H1 (cell line): ENCODE data around the gene PRKCI. TPM values are rescaled to one million over a fixed set of nuclear protein-coding genes. Genes with fewer than 3 reads are reported as not detected.

Experiments used
- CTCF ChIA-PET: fragments of 300-600 bp; sonication (Branson Sonifier 250); formaldehyde crosslinking; loops from one replicate; lab custom pipeline; 2021; ENCODE audit not compliant: partially characterized antibody; lab: Charles Lee
- POLR2A ChIA-PET: fragments of 300-600 bp; sonication (Branson Sonifier 250); formaldehyde crosslinking; loops from one replicate; lab custom pipeline; 2021; ENCODE audit warnings: inconsistent platforms; ENCODE audit not compliant: partially characterized antibody; lab: Charles Lee
- DNase-seq, 2 experiments: peaks; one replicate each; pipeline versions ENCODE4 v3.0.0 to v3.0.0-alpha.2; 2010 to 2022; ENCODE audit warnings: low spot score in 2 of 2, low read depth in 1 of 2, mixed read lengths in 1 of 2
- FAIRE-seq: peaks from 2 replicates; lab custom pipeline; 2011; peaks lifted over from hg19 to GRCh38; lab: Jason Lieb, UNC
- H2AFZ ChIP-seq: 2 replicates; pipeline ENCODE4 v1.8.1; 2012; ENCODE audit warnings: low read length, inconsistent platforms
- H2AK5ac ChIP-seq: 2 replicates; pipeline ENCODE4 v1.6.1; 2013; ENCODE audit warnings: low read depth, low read length
- H2BK120ac ChIP-seq: replicated peaks from 2 replicates; pipeline ENCODE3; 2013; ENCODE audit warnings: low read depth, low read length, inconsistent platforms
- H2BK12ac ChIP-seq: 2 replicates; pipeline ENCODE4 v1.6.1; 2013; ENCODE audit warnings: low read depth, low read length
- H2BK15ac ChIP-seq: 2 replicates; pipeline ENCODE4 v1.6.1; 2013; ENCODE audit warnings: low read length
- H2BK20ac ChIP-seq: 2 replicates; pipeline ENCODE4 v1.6.1; 2013; ENCODE audit warnings: low read length
- H2BK5ac ChIP-seq: 2 replicates; pipeline ENCODE4 v1.6.1; 2013; ENCODE audit warnings: low read depth, low read length
- H3K14ac ChIP-seq: 2 replicates; pipeline ENCODE4 v1.6.1; 2013; ENCODE audit warnings: inconsistent platforms; ENCODE audit not compliant: insufficient read length
- H3K18ac ChIP-seq: 2 replicates; pipeline ENCODE4 v1.6.1; 2013; ENCODE audit warnings: low read length; ENCODE audit errors: extremely low read depth
- H3K23ac ChIP-seq: 2 replicates; pipeline ENCODE4 v1.6.1; 2013; ENCODE audit warnings: inconsistent platforms; ENCODE audit not compliant: insufficient read length
- H3K23me2 ChIP-seq: 2 replicates; pipeline ENCODE4 v1.6.1; 2013; ENCODE audit warnings: low read depth, low read length
- H3K27ac ChIP-seq: 2 replicates; pipeline ENCODE4 v1.6.1; 2011; ENCODE audit warnings: low read depth, low read length, inconsistent platforms
- H3K27me3 ChIP-seq, 4 experiments: replicated peaks in 1 of 4; 1 replicate in 1 of 4; 2 replicates in 3 of 4; pipeline versions ENCODE4 v1.6.1 to v1.8.1; 2011 to 2013; ENCODE audit warnings: low read length in 3 of 4, mild to moderate bottlenecking in 3 of 4, inconsistent platforms in 2 of 4, mixed read lengths in 2 of 4, moderate library complexity in 1 of 4; ENCODE audit not compliant: control insufficient read depth in 3 of 4, insufficient read depth in 3 of 4; ENCODE audit errors: extremely low read depth in 1 of 4
- H3K36me3 ChIP-seq, 4 experiments: 2 replicates each; pipeline versions ENCODE4 v1.6.1 to v1.8.1; 2011 to 2013; ENCODE audit warnings: mild to moderate bottlenecking in 4 of 4, low read length in 3 of 4, moderate library complexity in 2 of 4, control low read depth in 1 of 4, inconsistent platforms in 1 of 4; ENCODE audit not compliant: insufficient read depth in 4 of 4, control insufficient read depth in 2 of 4
- H3K4ac ChIP-seq: replicated peaks from 2 replicates; pipeline ENCODE3; 2013; ENCODE audit warnings: low read length, low read depth, mixed read lengths, inconsistent platforms; ENCODE audit not compliant: insufficient read length
- H3K4me1 ChIP-seq, 4 experiments: replicated peaks in 1 of 4; 1 replicate in 1 of 4; 2 replicates in 3 of 4; pipeline versions ENCODE4 v1.6.1 to v1.8.1; 2011 to 2013; ENCODE audit warnings: low read length in 3 of 4, inconsistent platforms in 2 of 4, mixed read lengths in 1 of 4; ENCODE audit not compliant: insufficient read depth in 4 of 4, control insufficient read depth in 3 of 4
- H3K4me2 ChIP-seq, 2 experiments: 2 replicates each; pipeline versions ENCODE4 v1.6.1 to v1.8.1; 2011 to 2013; ENCODE audit warnings: low read depth in 2 of 2, low read length in 2 of 2, control low read depth in 1 of 2, inconsistent platforms in 1 of 2, mild to moderate bottlenecking in 1 of 2; ENCODE audit not compliant: insufficient read depth in 1 of 2
- H3K4me3 ChIP-seq, 4 experiments: fragments of 200-600, 300-600 bp in 1 of 4; sonication (generic), shearing (Covaris generic), sonication (Bioruptor Twin) in 1 of 4; 2 replicates each; pipeline versions ENCODE4 v1.5.1 to v1.8.1; 2011 to 2016; ENCODE audit warnings: low read length in 4 of 4, low read depth in 3 of 4, control low read depth in 2 of 4, inconsistent platforms in 2 of 4, mild to moderate bottlenecking in 2 of 4, mixed read lengths in 1 of 4, moderate library complexity in 1 of 4; ENCODE audit not compliant: insufficient read depth in 2 of 4; ENCODE audit errors: extremely low read depth in 1 of 4
- H3K56ac ChIP-seq: replicated peaks from 2 replicates; pipeline ENCODE3; 2013; ENCODE audit warnings: low read depth, mild to moderate bottlenecking, mixed read lengths, low read length, inconsistent platforms; ENCODE audit not compliant: insufficient read length
- H3K79me1 ChIP-seq: 2 replicates; pipeline ENCODE4 v1.6.1; 2013; ENCODE audit warnings: low read depth, low read length, control low read depth
- H3K79me2 ChIP-seq, 2 experiments: 2 replicates each; pipeline versions ENCODE4 v1.6.1 to v1.8.1; 2012 to 2013; ENCODE audit warnings: low read length in 2 of 2, mild to moderate bottlenecking in 2 of 2, inconsistent platforms in 1 of 2; ENCODE audit not compliant: insufficient read depth in 2 of 2, control insufficient read depth in 1 of 2
- H3K9ac ChIP-seq, 4 experiments: replicated peaks in 1 of 4; 1 replicate in 1 of 4; 2 replicates in 3 of 4; pipeline versions ENCODE4 v1.6.1 to v1.8.1; 2011 to 2013; ENCODE audit warnings: low read depth in 3 of 4, low read length in 3 of 4, control low read depth in 2 of 4, mild to moderate bottlenecking in 2 of 4, moderate library complexity in 2 of 4, inconsistent platforms in 1 of 4; ENCODE audit errors: extremely low read depth in 1 of 4
- H3K9me3 ChIP-seq, 2 experiments: 2 replicates each; pipeline versions ENCODE4 v1.6.1 to v1.8.1; 2012 to 2013; ENCODE audit warnings: mild to moderate bottlenecking in 2 of 2, moderate library complexity in 2 of 2, control low read depth in 1 of 2, inconsistent platforms in 1 of 2, low read depth in 1 of 2, low read length in 1 of 2, mixed read lengths in 1 of 2; ENCODE audit not compliant: insufficient read depth in 2 of 2
- H4K20me1 ChIP-seq, 2 experiments: replicated peaks in 1 of 2; 2 replicates each; pipeline versions ENCODE3 to v1.8.1; 2011 to 2013; ENCODE audit warnings: inconsistent platforms in 2 of 2, low read length in 2 of 2, mild to moderate bottlenecking in 1 of 2; ENCODE audit not compliant: insufficient read depth in 2 of 2, control insufficient read depth in 1 of 2
- H4K5ac ChIP-seq: 2 replicates; pipeline ENCODE4 v1.6.1; 2013; ENCODE audit warnings: low read length, low read depth, mixed read lengths, inconsistent platforms; ENCODE audit not compliant: insufficient read length
- H4K8ac ChIP-seq: 2 replicates; pipeline ENCODE4 v1.8.0; 2013; ENCODE audit warnings: mild to moderate bottlenecking, moderate library complexity, low read length, inconsistent platforms; ENCODE audit not compliant: insufficient read depth; ENCODE audit errors: extremely low read depth
- H4K91ac ChIP-seq: replicated peaks from 2 replicates; pipeline ENCODE3; 2013; ENCODE audit warnings: low read length, mixed read lengths, inconsistent platforms; ENCODE audit not compliant: insufficient read length
- ASH2L ChIP-seq: fragments of 200-600, 300-600 bp; sonication (generic); IDR thresholded peaks from one replicate; pipeline ENCODE4 v1.7.1; 2017; ENCODE audit warnings: low read length
- CBX8 ChIP-seq: fragments of 300-800, 300-1000 bp; sonication (generic); IDR thresholded peaks from 2 replicates; pipeline ENCODE4 v1.7.1; 2016; ENCODE audit warnings: low read depth, low read length, borderline replicate concordance
- CTBP2 ChIP-seq: IDR thresholded peaks from 2 replicates; pipeline ENCODE4 v1.7.0; 2011; ENCODE audit warnings: borderline replicate concordance, mild to moderate bottlenecking, moderate library complexity, mixed read lengths, low read length; ENCODE audit not compliant: insufficient read depth, insufficient read length
- JUN ChIP-seq: IDR thresholded peaks from 2 replicates; pipeline ENCODE4 v1.6.1; 2011; ENCODE audit warnings: low read depth, mild to moderate bottlenecking, improper control_type of control experiment, low read length
- NANOG ChIP-seq: IDR thresholded peaks from 2 replicates; pipeline ENCODE4 v1.6.1; 2011; ENCODE audit warnings: low read length, low read depth, mild to moderate bottlenecking, inconsistent platforms; ENCODE audit not compliant: insufficient read depth, poor library complexity, severe bottlenecking
- POLR2A ChIP-seq, 2 experiments: IDR thresholded peaks; 1 replicate in 1 of 2; 2 replicates in 1 of 2; pipeline ENCODE4 v1.6.1; 2011; ENCODE audit warnings: low read depth in 2 of 2, low read length in 2 of 2, mild to moderate bottlenecking in 2 of 2; ENCODE audit errors: control extremely low read depth in 1 of 2
- SAP30 ChIP-seq: fragments of 300-600 bp; sonication (generic); IDR thresholded peaks from 2 replicates; pipeline ENCODE4 v1.7.1; 2012; ENCODE audit warnings: low read length, moderate library complexity, mild to moderate bottlenecking, inconsistent platforms; ENCODE audit not compliant: insufficient read depth, insufficient replicate concordance
- TBP ChIP-seq: IDR thresholded peaks from 2 replicates; pipeline ENCODE4 v1.6.1; 2011; ENCODE audit warnings: low read depth, low read length, improper control_type of control experiment
- TEAD4 ChIP-seq: IDR thresholded peaks from 2 replicates; pipeline ENCODE4 v1.6.1; 2012; ENCODE audit warnings: low read depth, low read length, inconsistent platforms, mixed read lengths
- YY1 ChIP-seq: IDR thresholded peaks from 2 replicates; pipeline ENCODE4 v1.6.1; 2011; ENCODE audit warnings: low read depth, mild to moderate bottlenecking, low read length
- WGBS, 2 experiments: shearing (Covaris generic) in 1 of 2; methylation state at CpG; one replicate each; pipeline versions ENCODE4 v1.1.6 to v1.1.7; 2013 to 2015; ENCODE audit warnings: low lambda C conversion rate in 2 of 2, mixed read lengths in 2 of 2, inconsistent platforms in 1 of 2, low coverage in 1 of 2, missing lambda C conversion rate in 1 of 2; ENCODE audit not compliant: insufficient replicate concordance in 2 of 2, insufficient coverage in 1 of 2, insufficient read length in 1 of 2; ENCODE audit errors: extremely low coverage in 1 of 2, missing lambda C conversion rate in 1 of 2; 5-methylcytosine and 5-hydroxymethylcytosine counted together
- polyA plus RNA-seq, 7 experiments: library from polyadenylated mRNA; depleted of rRNA in 3 of 7; stranded (reverse) in 5 of 7; unstranded in 2 of 7; fragments of >200 nt in 5 of 7; fragments of 200-250 nt in 2 of 7; gene quantifications; 1 replicate in 5 of 7; 2 replicates in 1 of 7; 4 replicates in 1 of 7; pipeline versions ENCODE4 v1.2.1 to v1.2.3, GENCODE V29; 2011 to 2013; ENCODE audit warnings: missing spikeins in 2 of 7, mixed read lengths in 2 of 7
- total RNA-seq: library from RNA; stranded (reverse); fragmentation: NEBNext Ultra II Directional; extraction: Animal tissue kit (Norgen Biotek cat#: 25700); gene quantifications from 2 replicates; pipeline ENCODE4 v1.2.1, GENCODE V29; 2021

Gene PRKCI
- total and polyA plus RNA-seq, 2 of the 8 experiments (the other 6 are each of a cell fraction or from before 2014, with no cell fraction given) = 24.3 to 100.0 TPM

DNA sequence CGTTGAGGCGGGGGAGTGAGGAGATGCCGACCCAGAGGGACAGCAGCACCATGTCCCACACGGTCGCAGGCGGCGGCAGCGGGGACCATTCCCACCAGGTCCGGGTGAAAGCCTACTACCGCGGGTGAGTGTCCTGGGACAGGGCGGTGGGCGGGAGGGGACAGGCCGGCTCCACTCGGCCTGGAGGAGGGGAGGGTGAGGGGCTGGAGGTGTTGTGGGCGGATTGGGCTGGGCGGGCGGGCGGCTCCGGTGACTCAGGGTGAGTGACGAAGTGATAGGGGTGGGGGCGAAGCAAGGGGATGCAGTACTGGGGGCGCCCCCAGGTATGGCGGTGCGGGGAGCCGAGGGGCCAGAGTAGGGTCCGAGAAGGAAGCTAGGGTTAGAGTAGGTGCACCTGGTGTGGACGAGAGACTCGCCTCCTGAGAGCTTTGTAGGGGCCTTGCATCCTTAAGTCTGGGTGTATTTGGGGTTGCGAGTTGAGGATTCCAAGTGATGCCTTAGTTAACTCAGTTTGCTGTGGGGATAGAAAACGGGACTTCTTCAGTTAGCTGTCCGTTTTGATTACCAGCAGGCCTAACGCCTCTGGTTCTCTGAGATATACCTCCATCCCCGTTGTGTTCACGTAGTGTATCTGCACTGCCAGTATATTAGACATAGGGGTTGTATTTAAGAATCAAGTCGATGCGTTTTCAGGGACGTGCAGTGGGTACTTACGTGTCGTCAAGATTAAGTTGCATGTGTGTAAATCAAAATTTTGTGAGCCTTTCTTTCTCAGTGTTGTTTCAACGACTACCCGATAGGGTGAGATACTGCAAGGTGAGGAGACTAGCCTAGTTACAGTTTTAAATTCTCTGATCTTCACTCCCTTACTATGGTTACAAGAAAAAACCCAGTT lies 670 bp downstream of the PRKCI start:
- Histone ChIP-seq H3K79me2 (peaks cover 1 to 50% of the 10 kb centered on the region in 2 experiments; a peak in 3 of 4 replicates), H4K8ac (no peak overlapping the region; the same call in 1 of the 2 replicates), H3K56ac (peak overlapping the region; percentile 57), H3K4me1 (peaks cover 0 to 4% (median 1%) of the 10 kb centered on the region in 4 experiments; a peak in 4 of 7 replicates), H3K4ac (no peak overlapping the region), H4K91ac (no peak overlapping the region), H3K4me3 (peak overlapping the region; percentile 83 to 99 (median 87)), H3K79me1 (peaks cover 3% of the 10 kb centered on the region; the same call in 1 of the 2 replicates), H2BK120ac (no peak overlapping the region), H4K20me1 (no peaks in the 10 kb centered on the region), H3K9me3 (no peaks in the 10 kb centered on the region), H4K5ac (no peak overlapping the region), H2BK15ac (no peak overlapping the region), H2AK5ac (no peak overlapping the region), H3K27me3 (no peaks in the 10 kb centered on the region), H2BK20ac (no peak overlapping the region), H3K9ac (peak overlapping the region; percentile 67 to 100 (median 96)), H3K4me2 (peak overlapping the region; percentile 77 to 92), H2AFZ (peak overlapping the region; percentile 61), H3K23ac (no peak overlapping the region), H2BK5ac (peak overlapping the region; percentile 99), H3K27ac (peak overlapping the region; percentile 100), H3K36me3 (no peaks in the 10 kb centered on the region), H3K14ac (no peak overlapping the region), H2BK12ac (peak overlapping the region; percentile 19; the same call in 1 of the 2 replicates), H3K23me2 (peaks cover 4% of the 10 kb centered on the region), H3K18ac (peak overlapping the region; percentile 55; the same call in 1 of the 2 replicates)
- 2% methylated on average over 19 of the region's 42 CpGs; no CpG with 5 or more reads in 1 of the 2 experiments for WGBS, 2 experiments
- DNase-seq (peak in 1 of 2 experiments; percentile 68), FAIRE-seq (no peak)
- CTCF ChIA-PET = interaction anchor here (0.7 to 1.7 kb wide), 3 partner anchors 10 to 33 kb away, joined by 3 to 6 read pairs (median 4); no protein-coding TSS in a partner anchor
- POLR2A ChIA-PET = interaction anchor here (0.6 to 2.0 kb wide), 6 partner anchors 12 to 134 kb away, joined by 3 to 7 read pairs (median 4); partner anchors contain the start of genes PHC3 and SKIL
- TF ChIP-seq POLR2A (IDR thresholded peaks at IDR 0.05; ENCODE audit: control extremely low read depth in 1 of 2, low read depth in 2 of 2, low read length in 2 of 2) (peak in 1 of 2 experiments; percentile 26; a peak in 1 of 3 replicates), SAP30 (no peak), NANOG (no peak), JUN (no peak), TEAD4 (no peak), YY1 (no peak), CBX8 (no peak), TBP (no peak), ASH2L (peak; percentile 25), CTBP2 (no peak)
